Retina (tissue), 1 donor: ENCODE data around the gene TOMM7.

Experiments
- DNase-seq: peaks from one replicate; pipeline ENCODE4 v3.0.0-alpha.2; 2016

TOMM7 gene

DNA sequence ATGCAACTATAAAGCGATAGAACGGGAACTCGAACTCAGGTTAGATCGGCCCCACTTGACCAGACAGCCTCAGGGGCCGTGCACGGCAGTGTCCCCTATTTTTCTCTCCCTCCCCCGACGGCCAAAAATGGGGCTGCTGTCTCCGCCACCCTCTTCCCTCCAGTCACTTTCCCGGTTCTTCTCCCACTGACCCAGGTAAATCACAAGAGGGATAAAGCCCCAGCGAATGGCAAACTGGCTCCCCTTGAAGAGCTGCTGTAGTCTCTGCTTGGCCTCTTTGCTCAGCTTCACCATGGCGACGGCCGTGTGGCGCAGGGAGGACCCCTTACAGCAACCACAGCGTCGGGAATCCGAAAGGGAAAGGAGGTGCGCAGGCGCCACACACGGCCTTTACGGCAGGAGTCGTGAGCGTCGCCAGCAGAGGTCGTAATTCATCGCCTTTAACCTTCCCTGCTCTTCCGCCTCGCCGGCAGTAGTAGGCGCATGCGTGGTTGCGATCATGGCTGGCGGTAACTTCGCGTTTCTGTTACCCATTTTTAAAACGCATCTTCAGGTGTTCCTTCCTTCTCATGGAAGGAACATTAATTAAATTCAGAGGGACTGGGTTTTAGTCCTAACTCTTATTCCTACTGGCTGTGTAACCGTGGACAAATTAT is at the start of gene TOMM7:
Gene TOMM7, minus strand, starts transcription at position 364 of the 656 bp plus-strand sequence. Its CDS starts 70 bp downstream, at position 294.
- peak; percentile 96 for DNase-seq

DNA sequence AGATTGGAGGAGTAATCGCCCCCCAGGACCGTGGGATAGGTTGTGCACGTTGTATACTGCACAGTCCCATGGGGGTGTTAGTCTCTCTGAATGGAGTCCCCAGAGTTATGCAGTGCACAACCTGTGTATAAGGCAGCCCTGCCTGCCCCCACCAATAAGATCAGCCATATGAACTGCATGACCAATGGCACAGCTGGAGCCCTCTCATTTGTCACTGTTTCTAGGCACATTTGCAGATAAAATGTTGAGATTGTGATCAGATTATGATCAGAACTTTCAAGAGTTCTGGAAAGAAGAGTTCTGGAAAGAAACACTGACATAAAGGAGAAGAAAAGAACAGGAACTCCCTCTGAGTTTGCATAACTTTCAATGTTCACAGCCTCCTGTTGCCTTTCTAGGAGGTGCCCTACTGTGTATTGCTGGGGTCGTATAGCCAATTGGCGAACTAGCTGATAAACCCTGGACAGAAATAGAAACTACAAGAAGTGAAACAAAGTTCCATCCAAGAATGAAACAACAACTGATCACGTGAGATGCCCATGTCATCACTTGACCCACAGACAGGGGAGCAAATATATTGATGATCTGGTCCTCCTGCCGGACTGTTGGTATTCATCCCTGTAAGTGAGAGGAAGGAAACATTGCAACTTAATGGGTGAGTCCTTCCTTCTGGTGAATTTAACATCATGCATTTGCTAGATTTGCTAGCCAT is 49.6 kb upstream of the TOMM7 start:
- DNase-seq: no peak

DNA sequence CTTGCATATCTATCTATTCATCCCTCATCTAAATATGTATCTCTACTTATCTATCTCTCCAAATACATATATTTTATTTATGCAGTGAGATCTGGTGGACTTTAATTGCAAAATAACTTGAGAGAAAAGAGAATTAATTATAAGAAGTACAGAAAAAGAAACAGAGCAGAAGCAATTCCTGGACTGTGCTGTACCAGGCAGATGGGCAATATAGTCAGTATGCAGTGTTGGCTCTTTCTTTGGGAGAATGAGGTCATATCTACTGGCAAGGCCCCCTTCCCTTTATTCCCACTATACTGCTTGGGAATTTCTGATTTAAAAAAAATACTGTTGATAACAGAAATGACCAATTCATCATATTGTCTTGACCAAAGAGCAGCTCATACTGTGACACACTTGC is 49.0 kb upstream of the TOMM7 start:
- no peak for DNase-seq

DNA sequence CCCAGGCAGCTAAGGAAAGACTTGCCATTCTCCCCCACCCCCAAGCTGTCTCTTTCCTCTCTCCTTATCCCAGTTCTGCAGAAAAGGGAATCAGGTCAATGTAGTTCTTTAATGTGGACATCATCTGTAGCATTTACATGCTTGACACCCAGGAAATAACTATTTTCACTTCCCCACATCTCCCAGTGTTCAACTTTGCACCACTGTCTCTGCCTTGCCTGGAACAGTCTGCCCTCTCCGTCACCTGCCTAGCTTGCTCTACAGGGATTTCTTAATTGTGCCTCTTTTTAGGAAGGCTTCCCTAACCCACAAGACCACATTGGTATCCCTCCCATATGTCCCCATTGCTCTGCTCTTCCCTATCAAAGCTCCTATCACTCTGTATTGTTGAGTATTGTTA is 45.9 kb upstream of the TOMM7 start:
- no peak for DNase-seq

DNA sequence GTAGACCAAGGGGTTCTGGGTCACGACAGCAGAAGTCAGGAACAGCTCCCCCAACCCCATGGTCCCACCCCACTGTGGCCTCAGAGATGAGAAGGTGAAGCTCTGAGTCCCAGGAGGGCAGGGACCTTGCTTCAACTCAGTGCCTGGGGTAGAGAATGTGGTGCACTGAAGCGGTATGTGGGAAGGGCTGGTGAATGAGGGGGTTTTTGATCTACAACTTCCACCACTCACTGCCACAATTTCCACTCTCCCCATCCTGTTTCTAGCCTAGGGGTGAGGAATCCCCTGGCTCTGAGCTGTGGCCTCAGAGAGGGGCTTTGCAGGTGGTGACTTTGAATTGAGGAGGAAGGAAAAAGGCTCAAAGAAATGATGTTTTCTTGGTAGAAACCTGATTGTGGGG is 44.9 kb upstream of the TOMM7 start:
- DNase-seq: no peak

DNA sequence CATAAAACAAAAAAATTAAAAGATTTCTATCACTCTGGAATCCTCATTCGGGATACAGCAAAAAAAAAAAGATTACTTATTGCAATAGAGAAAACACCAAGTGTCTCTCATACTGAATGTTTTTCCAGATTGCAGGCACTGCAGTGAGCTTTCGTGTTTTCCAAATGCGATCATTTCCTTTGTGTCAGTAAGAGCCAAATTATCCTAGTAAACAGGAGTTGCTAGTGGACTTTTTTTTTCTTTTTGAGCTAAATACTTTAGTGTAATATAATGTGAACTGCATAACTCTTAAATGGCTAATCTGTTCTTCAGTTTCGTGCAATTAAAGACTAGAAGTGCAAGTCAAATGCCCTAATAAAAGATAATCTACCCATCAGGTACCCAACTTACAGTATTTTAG is 44.4 kb upstream of the TOMM7 start:
- no peak for DNase-seq

DNA sequence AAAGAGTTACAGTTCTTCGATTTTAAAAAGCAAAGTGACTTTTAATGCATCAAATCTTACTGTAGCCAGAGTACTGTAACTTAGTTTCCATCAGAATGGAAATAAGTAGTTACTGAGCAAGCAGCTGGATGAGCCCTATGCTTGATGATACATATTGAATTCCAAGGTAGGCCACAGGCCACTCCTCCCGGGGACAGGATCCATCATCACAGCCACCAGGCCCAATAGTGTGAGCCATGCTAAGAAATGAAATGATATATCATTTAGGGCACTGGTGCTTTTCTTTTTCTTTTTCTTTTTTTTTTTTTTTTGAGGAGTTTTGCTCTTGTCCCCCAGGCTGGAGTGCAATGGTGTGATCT is 42.9 kb upstream of the TOMM7 start:
- DNase-seq: no peak

DNA sequence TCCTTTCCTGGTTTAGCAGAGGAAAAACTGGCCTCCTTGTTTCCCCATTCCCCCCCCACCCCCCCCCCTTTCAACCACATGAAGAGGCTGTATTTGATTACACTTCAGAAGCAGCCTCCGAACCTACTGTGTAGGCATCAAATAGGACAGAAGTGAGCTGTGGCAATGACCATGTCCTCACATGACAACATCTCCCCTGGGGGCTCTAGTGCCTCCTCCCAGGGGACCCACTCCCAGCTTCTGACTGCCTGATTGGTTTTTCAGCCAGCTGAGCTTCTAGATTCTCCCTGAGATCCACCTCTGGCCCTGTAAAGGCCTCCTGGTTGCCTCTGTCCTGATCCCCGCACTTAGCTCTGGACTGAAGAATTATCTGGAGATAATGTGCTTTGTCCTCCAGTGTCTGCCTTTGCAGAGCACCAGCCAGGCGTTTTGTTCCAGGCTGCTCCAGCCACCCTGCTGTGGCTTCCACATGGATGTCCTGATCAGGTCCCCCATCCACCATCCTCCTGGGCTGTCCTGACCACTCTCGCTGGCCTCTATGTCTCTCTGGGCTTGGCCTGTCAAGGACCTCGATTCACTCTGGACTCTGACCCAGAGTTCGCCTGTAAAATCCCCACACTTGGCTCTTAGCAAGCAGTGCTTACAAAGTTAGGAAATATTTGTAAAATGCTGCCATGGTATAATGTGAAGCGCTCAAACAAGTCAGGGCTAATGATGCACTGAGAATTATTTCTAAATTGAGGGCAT is 42.4 kb upstream of the TOMM7 start:
- no peak for DNase-seq

DNA sequence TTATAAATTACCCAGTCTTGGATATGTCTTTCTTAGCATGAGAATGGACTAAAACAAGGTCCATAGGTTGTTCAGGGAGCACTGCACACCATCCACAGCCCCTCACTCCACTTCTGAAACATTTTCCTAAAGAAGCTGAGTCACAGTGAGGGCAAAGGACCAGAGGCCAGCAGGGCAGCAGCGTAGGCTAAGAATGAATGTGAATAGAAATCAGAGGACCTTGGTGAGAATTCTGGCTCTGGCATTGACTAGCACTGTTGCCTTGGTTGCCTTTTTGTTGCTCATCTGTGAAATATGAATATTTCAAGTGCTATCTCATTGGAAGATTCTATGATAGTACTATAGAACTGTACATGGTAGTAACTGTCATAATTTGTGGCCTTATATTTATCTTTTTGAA is 41.7 kb upstream of the TOMM7 start:
- DNase-seq: no peak

DNA sequence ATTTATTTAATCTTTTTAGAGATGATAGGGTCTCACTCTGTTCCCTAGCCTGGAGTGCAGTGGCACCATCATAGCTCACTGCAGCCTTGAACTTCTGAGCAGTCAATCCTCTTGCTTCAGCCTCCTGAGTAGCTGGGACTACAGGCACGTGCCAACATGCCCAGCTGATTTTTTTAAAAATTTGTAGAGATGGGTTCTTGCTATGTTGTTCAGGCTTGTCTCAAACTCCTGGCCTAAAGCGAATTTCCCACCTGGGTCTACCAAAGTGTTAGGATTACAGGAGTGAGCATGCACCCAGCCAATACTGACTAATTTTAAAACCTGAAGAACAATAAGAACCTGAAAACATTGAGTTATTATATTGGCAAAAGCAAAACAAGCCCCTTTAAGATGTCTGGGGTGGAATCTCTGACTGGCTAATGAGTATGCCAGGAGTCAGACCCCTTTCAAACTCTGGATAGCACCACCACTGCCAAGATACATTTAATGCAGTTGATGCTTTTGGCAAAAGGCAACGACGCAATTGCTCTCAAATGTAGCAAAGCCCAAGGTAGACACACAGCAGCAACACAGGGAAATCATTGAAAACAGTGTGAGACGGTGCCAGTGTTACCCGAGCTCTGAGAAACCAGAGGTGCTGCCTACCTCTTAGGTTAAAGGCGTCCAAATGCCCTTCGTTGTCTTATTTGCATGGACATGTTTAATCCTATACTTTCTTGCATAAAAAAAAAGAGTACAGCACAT is 40.7 kb upstream of the TOMM7 start:
- no peak for DNase-seq

DNA sequence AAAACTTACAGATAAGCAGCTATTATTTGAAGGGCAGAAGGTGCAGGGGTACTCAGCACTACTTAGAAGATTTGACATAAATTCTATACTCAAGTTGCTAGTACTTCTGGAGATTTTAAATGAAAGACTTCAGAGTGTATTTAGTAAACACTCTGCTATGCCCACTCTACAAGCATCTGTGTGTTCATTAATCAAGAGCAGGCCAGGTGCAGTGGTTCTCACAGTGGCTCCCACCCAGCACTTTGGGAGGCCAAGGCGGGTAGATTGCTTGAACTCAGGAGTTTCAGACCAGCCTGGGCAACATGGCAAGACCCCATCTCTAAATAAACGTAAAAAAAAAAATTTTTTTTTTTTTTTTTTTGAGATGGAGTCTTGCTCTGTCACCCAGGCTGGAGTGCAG is 38.9 kb upstream of the TOMM7 start:
- no peak for DNase-seq

DNA sequence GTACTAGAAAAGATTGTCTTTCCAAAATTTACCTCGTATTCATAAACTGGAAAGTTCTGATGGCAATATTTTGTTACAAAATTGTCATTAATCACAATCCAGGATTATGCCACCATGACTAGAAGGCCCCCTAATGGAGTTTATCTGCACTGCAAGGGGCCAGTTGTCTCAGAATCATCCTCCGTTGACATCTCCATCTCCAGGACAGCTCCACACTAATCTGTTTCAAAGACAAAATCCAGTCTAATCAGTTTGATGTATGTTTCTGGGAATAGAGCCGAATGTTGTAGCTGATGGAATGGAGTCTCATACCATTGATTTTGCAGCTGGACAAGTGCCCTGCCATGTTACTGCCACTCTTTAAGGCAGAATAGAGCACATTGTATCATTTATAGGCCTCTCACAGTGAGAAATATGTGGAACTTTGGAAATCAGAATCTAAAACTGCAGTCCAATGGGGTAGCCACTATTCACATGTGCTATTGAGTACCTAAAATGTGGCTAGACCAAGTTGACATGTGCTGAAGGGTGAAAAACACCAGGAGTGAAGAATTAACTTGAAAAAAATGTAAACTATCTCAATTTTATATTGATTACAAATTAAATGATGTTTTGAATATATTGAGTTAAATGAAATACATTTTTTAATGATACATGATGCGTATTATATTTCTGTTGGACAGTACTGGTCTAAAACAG is 38.3 kb upstream of the TOMM7 start:
- no peak for DNase-seq

DNA sequence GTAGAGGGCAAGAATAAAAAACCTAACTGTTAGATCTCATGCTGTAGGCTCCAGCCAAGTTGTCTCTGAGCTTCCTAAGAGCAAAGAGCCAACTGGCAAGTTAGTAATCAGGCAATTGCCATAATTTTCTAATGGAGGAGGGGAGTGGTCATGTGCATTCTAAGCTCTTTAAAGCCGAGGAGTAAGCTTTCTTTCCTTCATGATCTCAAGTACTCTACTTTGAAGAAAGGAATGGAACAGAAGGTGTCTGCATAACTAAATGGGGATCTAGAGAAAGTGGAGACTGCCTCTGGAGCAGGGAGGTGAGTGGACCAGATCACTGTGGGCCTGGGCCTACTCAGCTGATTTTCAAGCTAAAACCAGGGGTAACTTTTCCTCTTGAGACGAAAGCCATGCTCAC is 37.7 kb upstream of the TOMM7 start:
- DNase-seq: no peak

DNA sequence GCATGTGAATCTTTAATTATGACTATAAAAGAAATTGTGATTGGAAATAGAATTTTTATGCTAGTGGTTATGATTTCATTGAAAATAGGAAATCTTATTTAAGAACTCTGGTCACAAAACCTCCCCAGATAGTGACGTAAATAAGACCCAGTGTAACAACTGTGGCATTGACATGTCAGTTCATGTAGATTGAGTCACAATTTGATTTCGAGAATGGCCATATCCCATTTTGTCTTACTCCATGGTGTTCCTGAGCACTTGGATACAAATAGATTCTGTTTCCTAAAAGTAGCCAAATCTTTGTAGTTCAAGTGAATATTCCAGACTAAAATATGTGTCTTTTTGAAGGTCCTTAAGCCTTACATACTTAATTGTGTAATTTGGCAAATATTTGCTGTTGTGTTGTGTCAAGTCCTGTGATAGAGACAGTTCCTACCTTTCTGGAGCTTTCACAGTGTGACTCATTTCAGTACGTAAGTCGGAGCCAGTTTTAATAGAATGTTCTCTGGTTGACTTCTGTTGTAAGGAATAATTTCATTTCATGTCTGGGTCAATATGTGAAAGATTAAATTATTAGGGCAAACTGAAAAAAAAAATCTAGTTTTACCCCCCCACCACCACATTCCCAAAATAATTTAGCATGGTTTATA is 37.1 kb upstream of the TOMM7 start:
- DNase-seq: no peak

DNA sequence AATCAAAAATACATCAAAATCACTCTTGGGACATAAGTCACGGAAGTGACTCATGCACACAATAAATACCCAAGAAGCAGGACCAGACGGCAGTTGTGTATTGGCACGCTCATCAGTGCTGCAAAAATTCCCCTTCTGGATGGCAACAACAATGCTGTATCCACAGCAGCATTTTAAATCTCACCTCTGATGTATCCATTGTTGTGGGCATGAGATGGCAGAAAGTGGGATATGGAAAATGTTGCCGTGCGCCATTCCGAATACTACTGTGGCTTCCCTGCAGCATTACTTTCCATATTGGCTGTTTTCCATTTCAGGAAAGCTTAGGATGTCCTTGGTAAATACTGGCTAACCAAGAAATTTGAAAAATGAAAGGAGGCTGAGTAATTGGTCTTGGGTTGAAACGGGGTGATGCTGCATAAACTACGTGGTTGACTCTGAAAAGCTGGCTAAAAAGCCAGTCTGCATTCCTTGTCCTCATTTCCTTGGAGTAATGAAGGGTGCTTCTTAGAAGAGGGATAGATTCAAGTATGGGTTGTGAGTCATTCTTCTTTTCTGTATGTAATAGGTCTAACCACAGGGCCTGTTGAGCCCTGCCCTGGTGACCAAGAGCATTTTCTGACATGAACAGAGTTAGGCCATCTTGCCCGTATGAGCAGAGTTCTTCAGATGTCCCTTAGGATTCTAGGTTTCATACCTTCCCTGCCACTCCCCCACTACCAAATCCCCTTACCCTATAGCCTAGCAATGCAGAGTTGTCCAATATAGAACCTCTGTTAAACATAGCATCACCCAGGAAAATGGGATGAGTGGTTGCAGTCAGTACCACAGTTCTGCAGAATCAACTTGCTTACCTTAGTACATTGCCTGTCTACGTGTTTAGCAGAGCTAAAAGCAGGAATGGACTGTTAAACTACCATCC is 36.3 kb upstream of the TOMM7 start:
- no peak for DNase-seq

DNA sequence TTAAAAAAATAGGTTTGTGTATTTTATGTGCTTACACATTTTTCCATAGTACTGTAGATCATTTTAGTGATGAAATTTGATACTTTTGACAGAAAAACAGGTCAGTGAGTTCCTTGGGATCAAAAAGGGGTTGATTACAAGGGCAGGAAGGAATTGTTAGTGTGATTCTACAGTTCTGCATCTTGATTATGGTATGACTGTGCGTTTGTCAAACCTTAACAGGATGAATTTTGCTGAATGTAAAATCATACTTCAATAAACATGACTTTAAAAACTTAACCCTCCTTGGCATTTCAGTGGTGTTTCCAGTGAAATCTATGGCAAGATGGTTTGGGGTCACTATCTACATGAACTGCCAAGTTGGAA is 35.6 kb upstream of the TOMM7 start:
- DNase-seq: no peak

DNA sequence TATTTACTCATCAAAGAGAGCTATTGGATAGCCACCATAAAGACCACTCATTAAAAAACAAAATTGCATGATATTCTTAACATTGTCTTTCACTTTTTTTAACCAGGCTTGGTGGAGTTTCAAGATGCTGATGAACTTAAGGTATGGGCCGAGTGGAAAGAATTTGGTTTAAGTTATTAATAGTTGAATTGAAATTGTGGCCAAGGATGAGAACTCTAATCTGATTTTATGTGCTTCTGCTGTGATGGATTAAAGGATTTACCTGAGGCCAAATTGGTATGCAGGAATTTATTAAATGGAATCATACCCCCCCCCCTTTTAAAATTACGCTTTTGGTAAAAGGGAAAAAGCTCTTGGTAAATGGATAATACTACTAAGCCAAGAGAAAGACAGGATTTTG is 33.8 kb upstream of the TOMM7 start:
- no peak for DNase-seq

DNA sequence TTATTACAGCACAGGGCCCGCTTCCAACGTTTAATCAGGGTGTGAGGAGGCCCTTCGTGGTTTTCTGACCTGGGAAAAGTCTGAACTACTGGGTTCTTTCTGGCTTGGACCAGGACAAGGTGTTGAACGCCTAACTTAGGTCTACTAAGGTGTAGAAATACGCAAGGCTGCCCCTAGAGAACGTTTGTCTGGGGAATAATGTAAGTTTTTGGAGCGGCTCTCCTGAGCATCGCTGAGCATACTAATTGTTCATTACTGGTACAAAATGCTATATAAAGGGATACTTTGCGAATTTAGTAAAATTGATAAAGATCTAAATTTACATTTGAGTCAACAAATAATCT is 32.4 kb upstream of the TOMM7 start:
- no peak for DNase-seq

DNA sequence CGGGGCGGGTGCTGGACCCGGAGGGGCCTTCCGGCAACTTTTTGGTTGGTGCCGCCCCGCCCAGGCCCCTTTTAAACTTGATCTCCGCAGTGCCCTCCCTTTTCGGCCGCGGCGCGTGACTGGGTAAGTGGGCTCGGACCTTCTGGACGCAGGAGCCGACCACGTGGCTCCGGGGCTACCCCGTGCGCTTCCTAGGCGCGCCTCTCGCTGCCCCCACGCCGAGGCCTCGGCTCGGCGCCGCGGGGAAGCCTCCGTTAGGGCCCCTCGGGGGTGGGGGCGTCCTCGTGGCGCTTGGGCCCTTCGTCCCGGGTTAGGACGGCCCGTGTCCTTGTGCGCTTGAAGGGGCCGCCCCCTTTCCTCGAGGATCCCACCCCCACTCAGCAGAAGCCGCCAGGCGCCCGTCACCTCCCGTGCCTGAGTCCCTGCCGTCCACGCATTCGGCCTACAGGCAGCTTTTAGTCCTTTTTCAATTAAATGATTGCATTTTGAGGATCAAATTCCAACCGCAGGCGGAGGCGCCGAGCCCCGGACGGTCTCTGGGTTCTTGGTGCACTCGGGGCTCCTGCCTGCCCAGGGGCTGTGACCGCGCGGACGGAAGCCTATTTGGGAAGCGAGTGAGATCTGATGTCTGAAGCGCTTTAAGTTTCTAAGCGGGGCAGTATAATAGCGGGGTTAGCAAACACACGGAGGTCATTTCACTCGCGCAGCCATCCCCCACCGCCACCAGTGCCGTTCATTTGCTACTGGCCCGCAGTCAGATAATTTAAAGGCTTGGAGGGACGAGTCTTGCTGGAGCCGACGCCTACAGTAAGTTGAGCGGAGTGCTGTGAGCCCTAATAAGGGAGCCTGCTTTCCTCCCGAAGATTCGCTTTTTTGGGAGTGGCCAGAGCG is 31.8 kb upstream of the TOMM7 start:
- peak; percentile 87 for DNase-seq

DNA sequence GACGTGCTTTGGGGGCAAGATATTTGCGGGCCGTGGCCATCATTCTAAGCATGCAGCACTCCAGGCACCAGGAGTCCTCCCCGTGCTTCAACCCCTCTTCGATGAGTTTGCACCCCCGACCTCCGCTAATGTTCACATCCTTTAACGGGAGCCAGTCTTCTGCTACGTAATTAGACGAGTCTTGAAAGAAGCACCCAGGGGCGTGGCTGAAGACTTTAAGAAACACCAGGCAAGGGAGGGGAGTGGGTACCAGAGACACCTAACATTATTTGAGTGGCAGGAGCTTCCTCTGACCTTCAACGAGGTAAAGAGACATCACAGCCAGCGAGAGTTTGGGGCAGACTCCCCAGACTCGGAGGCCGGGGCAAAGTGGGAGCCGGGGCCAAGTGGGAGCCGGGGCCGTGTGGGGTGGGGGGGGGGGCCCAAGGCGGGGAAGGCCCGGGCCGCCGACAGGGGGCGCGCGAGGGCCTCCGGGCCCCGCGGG is 31.1 kb upstream of the TOMM7 start:
- DNase-seq: peak; percentile 33
